Stomach smooth muscle (tissue), 2 donors: Measurements from ENCODE around the gene UIMC1.

Experiments
- H3K27ac ChIP-seq: one replicate; pipeline ENCODE4 v1.7.0; 2013; ENCODE audit warnings: mild to moderate bottlenecking, low read length, inconsistent platforms
- H3K27me3 ChIP-seq, 2 donors: one replicate each; pipeline ENCODE4 v1.7.0; 2013; ENCODE audit warnings: low read length in 2 of 2; ENCODE audit not compliant: insufficient read depth in 2 of 2, control insufficient read depth in 1 of 2
- H3K36me3 ChIP-seq, 2 donors: one replicate each; pipeline ENCODE4 v1.7.0; 2013; ENCODE audit warnings: low read length in 2 of 2; ENCODE audit not compliant: control insufficient read depth in 2 of 2, insufficient read depth in 2 of 2
- H3K4me1 ChIP-seq: one replicate; pipeline ENCODE4 v1.7.0; 2013; ENCODE audit warnings: low read length; ENCODE audit not compliant: control insufficient read depth, insufficient read depth
- H3K4me3 ChIP-seq, 2 donors: one replicate each; pipeline ENCODE4 v1.7.0; 2013; ENCODE audit warnings: low read length in 2 of 2
- H3K9ac ChIP-seq, 2 donors: one replicate each; pipeline ENCODE4 v1.7.0; 2013; ENCODE audit warnings: low read length in 2 of 2, mild to moderate bottlenecking in 1 of 2
- H3K9me3 ChIP-seq, 2 donors: one replicate each; pipeline ENCODE4 v1.7.0; 2013; ENCODE audit warnings: low read length in 2 of 2; ENCODE audit not compliant: control insufficient read depth in 2 of 2
- donor health status: healthy.
- donor health status: Pancreatic carcinoma.

Gene UIMC1

GRCh38 chr5:176956756-176957155, 49.8 kb downstream of the UIMC1 start:
- Histone ChIP-seq H3K36me3 (peaks cover 7 to 9% of the 10 kb centered on the region in 2 donors), H3K27me3 (no peaks in the 10 kb centered on the region), H3K27ac (no peak overlapping the region), H3K9ac (no peak overlapping the region), H3K9me3 (no peaks in the 10 kb centered on the region), H3K4me1 (no peaks in the 10 kb centered on the region), H3K4me3 (no peak overlapping the region)

- H3K9me3 ChIP-seq = no peaks in the 10 kb centered on the region
- no peak overlapping the region for H3K27ac ChIP-seq
- no peak overlapping the region for H3K4me3 ChIP-seq
- H3K27me3 ChIP-seq = no peaks in the 10 kb centered on the region
- H3K4me1 ChIP-seq = no peaks in the 10 kb centered on the region
- no peak overlapping the region for H3K9ac ChIP-seq
- peaks cover 9% of the 10 kb centered on the region in 2 donors for H3K36me3 ChIP-seq
These were observed 50.7 kb downstream of the UIMC1 start for GRCh38 chr5:176955895-176956294.

- H3K27ac ChIP-seq = no peak overlapping the region
- no peaks in the 10 kb centered on the region for H3K9me3 ChIP-seq
- no peak overlapping the region for H3K9ac ChIP-seq
- H3K36me3 ChIP-seq = peaks cover 9 to 14% of the 10 kb centered on the region in 2 donors
- no peak overlapping the region for H3K4me3 ChIP-seq
- no peaks in the 10 kb centered on the region for H3K4me1 ChIP-seq
- H3K27me3 ChIP-seq = no peaks in the 10 kb centered on the region
These were observed 52.5 kb downstream of the UIMC1 start for GRCh38 chr5:176954050-176954449.

GRCh38 chr5:176952531-176953193, 53.9 kb downstream of the UIMC1 start:
- no peaks in the 10 kb centered on the region for H3K9me3 ChIP-seq
- H3K36me3 ChIP-seq = peaks cover 9 to 14% of the 10 kb centered on the region in 2 donors
- H3K9ac ChIP-seq = no peak overlapping the region
- H3K4me3 ChIP-seq = no peak overlapping the region
- no peaks in the 10 kb centered on the region for H3K4me1 ChIP-seq
- no peaks in the 10 kb centered on the region for H3K27me3 ChIP-seq
- no peak overlapping the region for H3K27ac ChIP-seq

- Histone ChIP-seq H3K27ac (no peak overlapping the region), H3K9me3 (no peaks in the 10 kb centered on the region), H3K4me3 (no peak overlapping the region), H3K4me1 (no peaks in the 10 kb centered on the region), H3K27me3 (no peaks in the 10 kb centered on the region), H3K9ac (no peak overlapping the region), H3K36me3 (peaks cover 17 to 29% of the 10 kb centered on the region in 2 donors)
These were observed 58.1 kb downstream of the UIMC1 start for GRCh38 chr5:176948458-176948857.

- no peaks in the 10 kb centered on the region for H3K27me3 ChIP-seq
- H3K4me3 ChIP-seq = no peak overlapping the region
- no peaks in the 10 kb centered on the region for H3K9me3 ChIP-seq
- H3K27ac ChIP-seq = no peak overlapping the region
- H3K4me1 ChIP-seq = no peaks in the 10 kb centered on the region
- H3K9ac ChIP-seq = no peak overlapping the region
- H3K36me3 ChIP-seq = peaks cover 23 to 31% of the 10 kb centered on the region in 2 donors
These were observed 58.7 kb downstream of the UIMC1 start for GRCh38 chr5:176947847-176948246.

GRCh38 chr5:176944268-176944667, 62.3 kb downstream of the UIMC1 start:
- no peaks in the 10 kb centered on the region for H3K4me1 ChIP-seq
- H3K36me3 ChIP-seq = peaks cover 24 to 27% of the 10 kb centered on the region in 2 donors
- H3K27ac ChIP-seq = no peak overlapping the region
- no peak overlapping the region for H3K9ac ChIP-seq
- no peaks in the 10 kb centered on the region for H3K9me3 ChIP-seq
- no peak overlapping the region for H3K4me3 ChIP-seq
- H3K27me3 ChIP-seq = no peaks in the 10 kb centered on the region

- Histone ChIP-seq H3K36me3 (peaks cover 24 to 25% of the 10 kb centered on the region in 2 donors), H3K27ac (no peak overlapping the region)
These were observed 62.8 kb downstream of the UIMC1 start for GRCh38 chr5:176943816-176944215.

GRCh38 chr5:176941951-176942350, 64.6 kb downstream of the UIMC1 start:
- Histone ChIP-seq H3K36me3 (peaks cover 25% of the 10 kb centered on the region in 2 donors), H3K9ac (no peak overlapping the region), H3K9me3 (no peaks in the 10 kb centered on the region), H3K4me1 (no peaks in the 10 kb centered on the region), H3K27me3 (no peaks in the 10 kb centered on the region), H3K4me3 (no peak overlapping the region), H3K27ac (no peak overlapping the region)

More at GRCh38 chr5:176943816-176944215, 62.8 kb downstream of the UIMC1 start:
- H3K9me3 ChIP-seq = no peaks in the 10 kb centered on the region
- no peak overlapping the region for H3K4me3 ChIP-seq
- no peaks in the 10 kb centered on the region for H3K27me3 ChIP-seq
- H3K9ac ChIP-seq = no peak overlapping the region
- H3K4me1 ChIP-seq = no peaks in the 10 kb centered on the region

- Histone ChIP-seq H3K36me3 (peaks cover 10 to 18% of the 10 kb centered on the region in 2 donors), H3K4me3 (no peak overlapping the region), H3K27me3 (no peaks in the 10 kb centered on the region), H3K9me3 (no peaks in the 10 kb centered on the region), H3K27ac (no peak overlapping the region), H3K4me1 (no peaks in the 10 kb centered on the region), H3K9ac (no peak overlapping the region)
These were observed 68.1 kb downstream of the UIMC1 start for GRCh38 chr5:176938472-176938871.

- no peak overlapping the region for H3K27ac ChIP-seq
- H3K36me3 ChIP-seq = peaks cover 7 to 19% of the 10 kb centered on the region in 2 donors
- no peaks in the 10 kb centered on the region for H3K27me3 ChIP-seq
- no peak overlapping the region for H3K4me3 ChIP-seq
- H3K9ac ChIP-seq = no peak overlapping the region
- no peaks in the 10 kb centered on the region for H3K9me3 ChIP-seq
- H3K4me1 ChIP-seq = no peaks in the 10 kb centered on the region
These were observed 71.6 kb downstream of the UIMC1 start for GRCh38 chr5:176935017-176935416.
